ENCODE measurements around the gene LCOR. TPM values are rescaled to one million over a fixed set of nuclear protein-coding genes. Genes with fewer than 3 reads are reported as not detected.

Gene LCOR
- total RNA-seq, 2 donors from 2014 or later = 36.9 to 43.3 TPM

DNA sequence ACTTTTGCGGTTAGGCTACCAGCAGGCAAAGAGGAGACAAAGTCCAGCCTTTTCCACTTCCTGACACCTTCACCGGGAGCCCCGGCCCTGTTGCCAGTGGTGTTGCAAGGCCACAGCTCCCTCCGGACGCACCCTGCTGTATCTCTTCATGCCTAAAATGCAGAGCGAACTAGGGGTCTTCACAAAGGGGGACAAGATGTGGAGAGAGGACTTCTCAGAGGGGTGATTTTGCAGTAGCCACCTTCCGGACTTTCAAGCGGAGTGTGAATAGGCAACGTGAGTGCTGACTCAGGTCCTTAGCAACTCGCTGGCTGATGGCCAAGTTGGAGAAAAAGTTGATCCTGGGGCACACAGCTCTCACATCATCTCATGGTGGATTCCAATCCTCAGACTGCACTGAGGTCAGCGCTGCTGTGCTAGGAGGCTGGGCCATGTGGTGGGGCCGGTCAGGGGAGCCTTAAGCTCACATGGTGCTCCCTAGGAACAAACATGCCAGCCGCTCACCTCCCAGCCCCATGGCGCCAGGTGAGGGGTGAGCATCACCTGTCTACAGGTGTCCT lies 166.3 kb downstream of the LCOR start:
- H3K27me3 Mint-ChIP-seq (ENCODE audit: insufficient read depth) = no peaks in the 10 kb centered on the region
- H3K36me3 Mint-ChIP-seq (ENCODE audit: low read depth) = no peaks in the 10 kb centered on the region
- Histone ChIP-seq H3K27ac (ENCODE audit: low read depth, low read length) (no peak overlapping the region), H3K4me3 (ENCODE audit: low read length) (no peak overlapping the region), H3K9ac (ENCODE audit: extremely low read depth, low read length, poor library complexity, severe bottlenecking) (no peak overlapping the region), H3K9me3 (ENCODE audit: control insufficient read depth, low read length) (no peaks in the 10 kb centered on the region), H3K36me3 (ENCODE audit: control insufficient read depth, insufficient read depth, low read length) (no peaks in the 10 kb centered on the region), H3K4me1 (ENCODE audit: control insufficient read depth, insufficient read depth, low read length) (no peaks in the 10 kb centered on the region), H3K27me3 (ENCODE audit: control insufficient read depth, insufficient read depth, low read length, poor library complexity, severe bottlenecking) (no peaks in the 10 kb centered on the region)
- no peak overlapping the region for H3K4me3 Mint-ChIP-seq
- 93 to 96% methylated on average over 8 to 14 of the region's 14 CpGs for WGBS, 2 experiments (ENCODE audit: insufficient coverage in 1 of 2, insufficient read length in 1 of 2)
- no peak for DNase-seq
- TF ChIP-seq, protein P1, sequence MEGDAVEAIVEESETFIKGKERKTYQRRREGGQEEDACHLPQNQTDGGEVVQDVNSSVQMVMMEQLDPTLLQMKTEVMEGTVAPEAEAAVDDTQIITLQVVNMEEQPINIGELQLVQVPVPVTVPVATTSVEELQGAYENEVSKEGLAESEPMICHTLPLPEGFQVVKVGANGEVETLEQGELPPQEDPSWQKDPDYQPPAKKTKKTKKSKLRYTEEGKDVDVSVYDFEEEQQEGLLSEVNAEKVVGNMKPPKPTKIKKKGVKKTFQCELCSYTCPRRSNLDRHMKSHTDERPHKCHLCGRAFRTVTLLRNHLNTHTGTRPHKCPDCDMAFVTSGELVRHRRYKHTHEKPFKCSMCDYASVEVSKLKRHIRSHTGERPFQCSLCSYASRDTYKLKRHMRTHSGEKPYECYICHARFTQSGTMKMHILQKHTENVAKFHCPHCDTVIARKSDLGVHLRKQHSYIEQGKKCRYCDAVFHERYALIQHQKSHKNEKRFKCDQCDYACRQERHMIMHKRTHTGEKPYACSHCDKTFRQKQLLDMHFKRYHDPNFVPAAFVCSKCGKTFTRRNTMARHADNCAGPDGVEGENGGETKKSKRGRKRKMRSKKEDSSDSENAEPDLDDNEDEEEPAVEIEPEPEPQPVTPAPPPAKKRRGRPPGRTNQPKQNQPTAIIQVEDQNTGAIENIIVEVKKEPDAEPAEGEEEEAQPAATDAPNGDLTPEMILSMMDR (conservative IDR thresholded peaks at IDR 0.05) = no peak
- no peak overlapping the region for H3K27ac Mint-ChIP-seq
- H3K9me3 Mint-ChIP-seq = no peaks in the 10 kb centered on the region
- H3K4me1 Mint-ChIP-seq = no peaks in the 10 kb centered on the region

DNA sequence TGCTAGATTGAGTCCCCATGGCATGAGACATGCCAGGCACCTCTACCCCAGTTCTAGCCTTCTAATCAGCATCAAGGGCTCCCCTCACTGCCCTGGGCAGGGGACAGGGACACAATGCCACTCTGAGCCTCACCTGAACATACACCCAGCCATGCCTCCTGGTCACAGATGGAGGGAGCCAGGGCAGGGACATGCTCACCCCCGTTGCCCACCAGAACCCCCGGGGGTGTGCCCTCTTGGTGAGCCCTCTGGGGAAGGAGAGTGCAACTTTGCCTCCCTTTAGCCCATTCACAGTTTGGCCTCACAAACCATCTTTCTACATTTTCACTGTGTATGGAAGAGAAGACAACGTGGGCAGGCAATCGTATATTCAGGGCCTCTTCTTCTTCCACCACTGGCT lies 167.2 kb downstream of the LCOR start:
- H3K4me3 Mint-ChIP-seq = no peak overlapping the region

DNA sequence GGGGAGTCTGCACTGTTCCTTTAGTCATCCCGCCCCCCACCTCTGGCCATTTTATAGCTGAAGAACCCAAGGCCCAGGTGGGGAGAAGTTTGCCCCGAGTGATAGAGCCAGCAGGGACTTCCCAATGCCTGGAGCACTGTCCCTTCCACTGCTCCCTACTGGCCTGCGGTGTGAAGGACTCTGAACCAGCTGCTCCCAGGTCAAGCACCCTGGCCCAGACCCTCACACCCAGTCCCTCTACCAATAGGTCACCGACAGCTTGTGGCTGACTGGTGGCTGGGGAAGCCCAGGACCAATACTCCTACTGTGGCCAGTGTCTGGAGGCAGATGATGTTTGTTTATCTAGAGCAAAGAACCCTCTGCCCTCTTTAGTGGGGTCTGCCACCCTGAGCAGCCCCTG lies 167.9 kb downstream of the LCOR start:
- Histone ChIP-seq H3K36me3 (ENCODE audit: control insufficient read depth, insufficient read depth, low read length) (no peaks in the 10 kb centered on the region), H3K4me3 (ENCODE audit: low read length) (no peak overlapping the region), H3K27me3 (ENCODE audit: control insufficient read depth, insufficient read depth, low read length, poor library complexity, severe bottlenecking) (no peaks in the 10 kb centered on the region), H3K9me3 (ENCODE audit: control insufficient read depth, low read length) (no peaks in the 10 kb centered on the region), H3K4me1 (ENCODE audit: control insufficient read depth, insufficient read depth, low read length) (no peaks in the 10 kb centered on the region), H3K9ac (ENCODE audit: extremely low read depth, low read length, poor library complexity, severe bottlenecking) (no peak overlapping the region), H3K27ac (ENCODE audit: low read depth, low read length) (no peak overlapping the region)
- Mint-ChIP-seq H3K27me3 (ENCODE audit: insufficient read depth) (no peaks in the 10 kb centered on the region), H3K4me3 (no peak overlapping the region), H3K4me1 (no peaks in the 10 kb centered on the region), H3K27ac (no peak overlapping the region), H3K9me3 (no peaks in the 10 kb centered on the region), H3K36me3 (ENCODE audit: low read depth) (no peaks in the 10 kb centered on the region)
- TF ChIP-seq, protein P1 (conservative IDR thresholded peaks at IDR 0.05) = no peak
- DNase-seq = peak; percentile 49
- 90% methylated on average over 4 of the region's 4 CpGs; no CpG with 5 or more reads in 1 of the 2 experiments for WGBS, 2 experiments (ENCODE audit: insufficient coverage in 1 of 2, insufficient read length in 1 of 2)

More for the DNA sequence above, 167.2 kb downstream of the LCOR start:
- Mint-ChIP-seq H3K9me3 (no peaks in the 10 kb centered on the region), H3K27ac (no peak overlapping the region), H3K4me1 (no peaks in the 10 kb centered on the region), H3K27me3 (ENCODE audit: insufficient read depth) (no peaks in the 10 kb centered on the region), H3K36me3 (ENCODE audit: low read depth) (no peaks in the 10 kb centered on the region)
- Histone ChIP-seq H3K36me3 (ENCODE audit: control insufficient read depth, insufficient read depth, low read length) (no peaks in the 10 kb centered on the region), H3K27me3 (ENCODE audit: control insufficient read depth, insufficient read depth, low read length, poor library complexity, severe bottlenecking) (no peaks in the 10 kb centered on the region), H3K27ac (ENCODE audit: low read depth, low read length) (no peak overlapping the region), H3K4me1 (ENCODE audit: control insufficient read depth, insufficient read depth, low read length) (no peaks in the 10 kb centered on the region), H3K9me3 (ENCODE audit: control insufficient read depth, low read length) (no peaks in the 10 kb centered on the region), H3K9ac (ENCODE audit: extremely low read depth, low read length, poor library complexity, severe bottlenecking) (no peak overlapping the region), H3K4me3 (ENCODE audit: low read length) (no peak overlapping the region)
- DNase-seq = no peak
- 85 to 100% methylated on average over 2 to 4 of the region's 4 CpGs for WGBS, 2 experiments (ENCODE audit: insufficient coverage in 1 of 2, insufficient read length in 1 of 2)
- TF ChIP-seq, protein P1 (conservative IDR thresholded peaks at IDR 0.05) = no peak

Measured in endodermal cell (in vitro differentiated cells).